ENCODE measurements around the gene KIF3B.

Gene KIF3B

DNA sequence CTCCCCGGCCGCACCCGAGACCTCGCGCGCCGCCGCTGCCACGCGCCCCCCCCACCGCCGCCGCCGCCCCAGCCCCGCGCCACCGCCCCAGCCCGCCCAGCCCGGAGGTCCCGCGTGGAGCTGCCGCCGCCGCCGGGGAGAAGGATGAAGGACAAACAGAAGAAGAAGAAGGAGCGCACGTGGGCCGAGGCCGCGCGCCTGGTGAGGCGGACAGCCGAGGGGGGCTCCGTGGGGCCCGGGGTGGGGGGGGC, 81.1 kb downstream of the KIF3B start:
- 0% methylated on average over 21 of the region's 35 CpGs for WGBS
- Histone ChIP-seq H3K27ac (ENCODE audit: low read depth, low read length) (peak overlapping the region; percentile 75; the same call in 1 of the 2 replicates), H3K9me3 (ENCODE audit: insufficient read depth, low read depth, low read length) (no peaks in the 10 kb centered on the region), H3K4me1 (ENCODE audit: insufficient read depth, low read length) (peaks cover 9% of the 10 kb centered on the region; the same call in 1 of the 2 replicates), H3K4me3 (ENCODE audit: low read length) (peak overlapping the region; percentile 71), H3K36me3 (ENCODE audit: insufficient read depth, low read length) (no peaks in the 10 kb centered on the region), H3K27me3 (ENCODE audit: insufficient read depth, low read length) (peaks cover 62% of the 10 kb centered on the region), H3K9ac (ENCODE audit: low read depth, low read length) (no peak overlapping the region)

DNA sequence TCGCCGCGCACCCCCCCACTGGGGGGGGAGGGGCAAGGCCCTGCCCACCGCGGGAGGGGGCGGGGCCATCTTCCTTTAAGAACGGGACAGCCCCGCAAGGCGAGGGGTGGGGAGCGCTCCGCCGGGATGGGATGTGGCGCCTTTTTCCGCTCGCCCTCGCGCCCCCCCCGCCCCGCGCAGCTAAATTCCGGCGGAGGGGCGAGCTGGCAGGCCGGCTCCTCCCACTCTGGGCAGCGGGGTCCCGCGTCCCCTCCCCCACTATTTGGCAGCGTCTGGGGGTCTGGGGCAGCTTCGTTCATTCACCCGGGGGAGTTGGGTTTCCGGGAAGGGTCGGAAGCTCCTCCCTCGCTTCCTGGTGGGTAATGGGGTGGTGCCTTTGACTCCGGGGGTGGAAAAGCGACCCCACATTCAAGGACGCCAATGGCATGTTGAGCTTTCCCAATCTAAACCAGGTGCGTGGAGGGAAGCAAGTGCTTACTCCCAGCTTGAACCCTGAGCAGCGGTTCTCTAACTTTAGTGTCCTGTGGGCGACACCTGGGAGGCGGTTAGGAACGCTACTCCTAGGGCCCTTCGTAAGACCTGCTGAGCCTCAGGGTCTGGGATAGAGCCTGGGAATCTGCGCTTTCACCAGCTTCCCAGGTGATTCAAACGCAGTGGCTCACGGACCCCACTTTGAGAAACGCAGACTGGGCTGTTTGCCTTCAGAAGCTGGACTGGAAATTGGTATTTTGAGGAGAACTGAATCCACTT, 81.6 kb downstream of the KIF3B start:
- Histone ChIP-seq H3K9ac (ENCODE audit: low read depth, low read length) (peak overlapping the region; percentile 27), H3K27ac (ENCODE audit: low read depth, low read length) (peak overlapping the region; percentile 75; the same call in 1 of the 2 replicates), H3K9me3 (ENCODE audit: insufficient read depth, low read depth, low read length) (no peaks in the 10 kb centered on the region), H3K27me3 (ENCODE audit: insufficient read depth, low read length) (peaks cover 67% of the 10 kb centered on the region), H3K4me1 (ENCODE audit: insufficient read depth, low read length) (peaks cover 9% of the 10 kb centered on the region; the same call in 1 of the 2 replicates), H3K4me3 (ENCODE audit: low read length) (peak overlapping the region; percentile 61), H3K36me3 (ENCODE audit: insufficient read depth, low read length) (no peaks in the 10 kb centered on the region)
- WGBS: under 1% methylated on average over 43 of the region's 46 CpGs

DNA sequence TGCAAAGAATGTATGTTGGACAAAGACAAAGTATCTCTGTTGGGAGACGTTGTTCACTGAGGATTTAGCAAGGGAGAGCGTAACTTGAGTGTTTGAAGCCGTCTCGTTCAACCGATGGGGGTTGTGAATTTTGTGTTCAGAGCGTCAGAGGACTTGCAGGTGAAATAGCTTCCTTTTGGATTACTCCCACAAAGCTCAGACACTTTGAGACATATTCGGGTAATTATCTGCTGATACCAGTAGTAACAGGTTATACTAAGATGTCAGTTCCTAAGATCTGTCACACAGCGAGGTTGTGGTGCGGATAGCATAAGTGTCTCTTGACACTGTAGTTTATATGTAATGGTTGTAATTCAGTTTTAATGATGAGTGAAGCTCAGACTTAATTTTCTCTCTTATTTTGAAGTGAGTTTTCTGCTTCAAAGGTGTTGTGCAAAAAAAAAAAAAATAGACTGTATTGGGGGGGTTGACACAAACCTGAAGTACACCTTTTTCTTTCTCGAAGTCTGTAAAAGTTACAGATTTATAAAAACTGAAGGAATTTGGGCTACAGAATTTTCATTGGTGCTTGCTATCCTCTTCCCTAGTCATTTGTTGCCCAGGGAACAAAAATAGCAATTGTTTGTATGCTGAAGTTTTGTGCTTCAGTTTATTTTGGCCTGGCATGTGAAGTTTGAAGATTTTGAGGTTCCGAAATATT, 82.3 kb downstream of the KIF3B start:
- no peak overlapping the region for H3K27ac ChIP-seq (ENCODE audit: low read depth, low read length)
- no peaks in the 10 kb centered on the region for H3K36me3 ChIP-seq (ENCODE audit: insufficient read depth, low read length)
- peak overlapping the region; percentile 27; the same call in 1 of the 2 replicates for H3K9ac ChIP-seq (ENCODE audit: low read depth, low read length)
- 51% methylated on average over 11 of the region's 11 CpGs for WGBS
- H3K4me3 ChIP-seq (ENCODE audit: low read length): peak overlapping the region; percentile 61
- H3K27me3 ChIP-seq (ENCODE audit: insufficient read depth, low read length): peaks cover 67% of the 10 kb centered on the region
- H3K9me3 ChIP-seq (ENCODE audit: insufficient read depth, low read depth, low read length): no peaks in the 10 kb centered on the region
- peaks cover 9% of the 10 kb centered on the region; the same call in 1 of the 2 replicates for H3K4me1 ChIP-seq (ENCODE audit: insufficient read depth, low read length)

DNA sequence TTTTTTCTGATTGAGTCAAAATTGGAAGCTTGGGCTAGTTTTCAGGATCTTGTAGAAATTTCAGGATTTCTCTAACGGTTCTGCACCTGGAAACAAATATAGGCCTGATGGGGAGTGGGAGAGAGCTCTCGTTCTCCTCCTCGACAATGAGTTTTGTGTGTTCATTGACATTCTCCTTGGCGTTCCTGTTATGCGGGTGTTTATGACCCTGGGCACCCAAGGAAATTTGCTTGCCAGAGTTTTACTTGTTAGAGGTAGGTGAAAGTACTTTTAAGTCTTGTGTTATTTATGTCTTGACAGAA, 82.8 kb downstream of the KIF3B start:
- no peak overlapping the region for H3K9ac ChIP-seq (ENCODE audit: low read depth, low read length)
- H3K4me3 ChIP-seq (ENCODE audit: low read length): no peak overlapping the region
- peaks cover 69% of the 10 kb centered on the region for H3K27me3 ChIP-seq (ENCODE audit: insufficient read depth, low read length)
- 89% methylated on average over 5 of the region's 5 CpGs for WGBS
- no peak overlapping the region for H3K27ac ChIP-seq (ENCODE audit: low read depth, low read length)
- peaks cover 9% of the 10 kb centered on the region; the same call in 1 of the 2 replicates for H3K4me1 ChIP-seq (ENCODE audit: insufficient read depth, low read length)
- no peaks in the 10 kb centered on the region for H3K9me3 ChIP-seq (ENCODE audit: insufficient read depth, low read depth, low read length)
- no peaks in the 10 kb centered on the region for H3K36me3 ChIP-seq (ENCODE audit: insufficient read depth, low read length)

DNA sequence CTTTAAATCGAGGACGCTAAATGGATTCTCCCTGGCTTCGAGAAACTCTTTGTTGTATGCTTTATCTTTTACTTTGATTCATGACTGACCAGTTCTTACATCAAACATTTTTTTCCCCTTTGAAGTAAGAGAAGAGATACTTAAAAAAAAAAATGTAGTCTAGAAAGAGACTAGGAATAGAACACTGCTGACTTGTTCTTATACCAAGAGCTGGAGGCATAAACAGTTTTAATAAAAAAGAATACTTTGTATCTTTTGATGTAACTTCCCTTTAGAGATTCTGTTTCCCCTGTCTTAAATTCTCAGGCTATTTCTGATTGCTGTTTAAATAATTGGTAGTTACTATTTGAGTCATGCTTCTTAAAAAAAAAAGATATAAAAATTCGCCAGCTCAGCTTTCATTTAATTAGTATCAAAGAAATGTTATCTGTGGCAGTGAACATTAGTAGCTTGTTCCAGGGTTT, 85.5 kb downstream of the KIF3B start:
- Histone ChIP-seq H3K27ac (ENCODE audit: low read depth, low read length) (no peak overlapping the region), H3K27me3 (ENCODE audit: insufficient read depth, low read length) (peaks cover 58% of the 10 kb centered on the region), H3K9ac (ENCODE audit: low read depth, low read length) (no peak overlapping the region), H3K4me1 (ENCODE audit: insufficient read depth, low read length) (peaks cover 6% of the 10 kb centered on the region; the same call in 1 of the 2 replicates), H3K4me3 (ENCODE audit: low read length) (no peak overlapping the region), H3K36me3 (ENCODE audit: insufficient read depth, low read length) (0 out of 2 replicates have a peak, but pooled peaks cover 2% of the 10 kb centered on the region), H3K9me3 (ENCODE audit: insufficient read depth, low read depth, low read length) (no peaks in the 10 kb centered on the region)
- WGBS: 82% methylated on average over 3 of the region's 4 CpGs

DNA sequence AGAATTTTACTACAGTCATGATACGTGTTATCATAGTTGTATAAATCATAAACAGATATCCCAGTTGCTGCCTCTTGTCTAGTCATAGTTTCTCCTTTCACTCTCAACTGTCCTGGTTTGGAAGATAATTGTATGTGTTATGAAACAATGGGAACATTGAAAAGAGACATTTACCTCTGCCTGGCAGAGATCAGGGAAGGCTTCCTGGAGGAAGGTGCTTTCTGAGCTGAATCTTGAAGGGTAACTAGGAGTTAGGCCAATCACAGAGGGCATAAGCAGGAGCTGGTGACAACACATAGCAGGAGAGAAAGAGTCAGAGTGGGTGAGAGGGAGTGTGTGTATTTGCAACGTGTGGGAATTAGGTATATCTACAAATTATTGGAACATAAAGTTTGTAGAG, 86.0 kb downstream of the KIF3B start:
- 79% methylated on average over 1 of the region's 2 CpGs for WGBS

DNA sequence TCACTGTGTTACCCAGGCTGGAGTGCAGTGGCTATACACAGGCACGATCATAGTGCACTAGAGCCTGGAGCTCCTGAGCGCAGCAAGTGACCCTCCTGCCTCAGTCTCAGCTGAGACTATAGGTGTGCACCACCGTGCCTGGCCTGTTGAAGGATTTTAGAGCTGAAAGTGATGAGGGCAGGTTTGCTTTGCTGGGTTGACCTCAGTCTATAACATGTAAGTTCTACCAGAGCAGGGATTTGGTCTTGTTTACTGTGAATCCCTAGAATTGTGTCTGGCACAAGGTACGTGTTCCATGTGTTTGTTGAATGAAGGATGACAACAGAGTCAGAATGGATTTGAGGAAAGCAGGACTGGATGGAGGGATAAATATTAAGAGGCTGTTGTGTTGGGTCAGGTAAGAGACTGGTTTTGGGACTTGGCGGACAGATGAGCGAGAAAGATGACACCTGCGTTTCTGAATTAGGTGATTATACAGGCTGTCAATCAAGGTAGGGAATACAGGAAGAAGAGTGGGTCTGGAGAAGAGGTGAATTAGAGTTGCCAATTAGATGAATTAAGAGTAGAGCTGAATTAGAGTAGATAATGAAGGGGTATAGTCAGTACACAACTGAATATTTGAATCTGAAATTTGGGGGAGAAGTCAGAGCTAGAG, 87.2 kb downstream of the KIF3B start:
- Histone ChIP-seq H3K36me3 (ENCODE audit: insufficient read depth, low read length) (peaks cover 5% of the 10 kb centered on the region; the same call in 1 of the 2 replicates), H3K27me3 (ENCODE audit: insufficient read depth, low read length) (peaks cover 53% of the 10 kb centered on the region), H3K9me3 (ENCODE audit: insufficient read depth, low read depth, low read length) (no peaks in the 10 kb centered on the region), H3K9ac (ENCODE audit: low read depth, low read length) (no peak overlapping the region), H3K27ac (ENCODE audit: low read depth, low read length) (no peak overlapping the region), H3K4me1 (ENCODE audit: insufficient read depth, low read length) (peaks cover 12% of the 10 kb centered on the region; the same call in 1 of the 2 replicates), H3K4me3 (ENCODE audit: low read length) (no peak overlapping the region)
- WGBS: 91% methylated on average over 7 of the region's 7 CpGs

More for the DNA sequence above, 86.0 kb downstream of the KIF3B start:
- peaks cover 9% of the 10 kb centered on the region; the same call in 1 of the 2 replicates for H3K4me1 ChIP-seq (ENCODE audit: insufficient read depth, low read length)
- no peak overlapping the region for H3K4me3 ChIP-seq (ENCODE audit: low read length)
- peaks cover 58% of the 10 kb centered on the region for H3K27me3 ChIP-seq (ENCODE audit: insufficient read depth, low read length)
- H3K36me3 ChIP-seq (ENCODE audit: insufficient read depth, low read length): 0 out of 2 replicates have a peak, but pooled peaks cover 2% of the 10 kb centered on the region
- H3K27ac ChIP-seq (ENCODE audit: low read depth, low read length): no peak overlapping the region
- H3K9ac ChIP-seq (ENCODE audit: low read depth, low read length): no peak overlapping the region
- no peaks in the 10 kb centered on the region for H3K9me3 ChIP-seq (ENCODE audit: insufficient read depth, low read depth, low read length)

DNA sequence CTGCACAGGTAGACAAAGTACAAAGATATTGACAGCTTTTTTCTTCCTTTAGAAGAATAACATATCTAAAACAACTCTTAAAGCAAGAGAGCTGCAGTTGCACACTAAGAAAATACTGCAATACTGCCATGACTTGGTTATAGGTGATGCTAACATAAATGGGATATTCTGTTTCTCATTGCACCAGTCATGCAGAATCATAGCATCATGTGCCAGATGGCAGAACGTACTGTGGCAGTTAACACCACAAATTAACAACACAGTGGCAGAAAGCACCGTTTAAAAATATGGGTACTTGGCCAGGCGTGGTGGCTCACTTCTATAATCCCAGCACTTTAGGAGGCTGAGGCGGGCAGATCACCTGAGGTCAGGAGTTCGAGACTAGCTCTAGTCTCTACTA, 88.1 kb downstream of the KIF3B start:
- H3K4me1 ChIP-seq (ENCODE audit: insufficient read depth, low read length): peaks cover 10% of the 10 kb centered on the region; the same call in 1 of the 2 replicates
- H3K4me3 ChIP-seq (ENCODE audit: low read length): no peak overlapping the region
- no peak overlapping the region for H3K27ac ChIP-seq (ENCODE audit: low read depth, low read length)
- peaks cover 14% of the 10 kb centered on the region for H3K36me3 ChIP-seq (ENCODE audit: insufficient read depth, low read length)
- 88% methylated on average over 4 of the region's 5 CpGs for WGBS
- peaks cover 45% of the 10 kb centered on the region for H3K27me3 ChIP-seq (ENCODE audit: insufficient read depth, low read length)
- H3K9me3 ChIP-seq (ENCODE audit: insufficient read depth, low read depth, low read length): no peaks in the 10 kb centered on the region
- no peak overlapping the region for H3K9ac ChIP-seq (ENCODE audit: low read depth, low read length)

DNA sequence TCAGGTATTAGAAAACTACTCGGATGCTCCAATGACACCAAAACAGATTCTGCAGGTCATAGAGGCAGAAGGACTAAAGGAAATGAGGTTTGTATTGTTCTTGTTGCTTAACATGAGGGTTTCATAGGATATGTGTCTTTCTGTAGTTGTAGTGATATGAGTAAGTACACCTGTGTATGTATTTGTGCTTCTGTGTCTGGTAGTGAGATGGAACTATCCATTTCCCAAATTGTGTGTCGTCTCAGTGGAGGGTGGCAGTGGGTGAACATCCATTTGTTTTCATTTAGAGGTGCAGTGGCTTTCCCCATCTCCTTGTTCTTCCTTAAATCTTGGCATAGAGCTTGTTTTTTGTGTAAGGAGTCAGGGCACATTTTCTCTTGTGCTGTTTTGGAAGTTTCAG, 88.9 kb downstream of the KIF3B start:
- H3K9me3 ChIP-seq (ENCODE audit: insufficient read depth, low read depth, low read length): no peaks in the 10 kb centered on the region
- H3K4me3 ChIP-seq (ENCODE audit: low read length): no peak overlapping the region
- no peak overlapping the region for H3K27ac ChIP-seq (ENCODE audit: low read depth, low read length)
- peaks cover 36% of the 10 kb centered on the region for H3K27me3 ChIP-seq (ENCODE audit: insufficient read depth, low read length)
- H3K4me1 ChIP-seq (ENCODE audit: insufficient read depth, low read length): peaks cover 10% of the 10 kb centered on the region; the same call in 1 of the 2 replicates
- 93% methylated on average over 2 of the region's 2 CpGs for WGBS
- peaks cover 15% of the 10 kb centered on the region for H3K36me3 ChIP-seq (ENCODE audit: insufficient read depth, low read length)
- H3K9ac ChIP-seq (ENCODE audit: low read depth, low read length): no peak overlapping the region

DNA sequence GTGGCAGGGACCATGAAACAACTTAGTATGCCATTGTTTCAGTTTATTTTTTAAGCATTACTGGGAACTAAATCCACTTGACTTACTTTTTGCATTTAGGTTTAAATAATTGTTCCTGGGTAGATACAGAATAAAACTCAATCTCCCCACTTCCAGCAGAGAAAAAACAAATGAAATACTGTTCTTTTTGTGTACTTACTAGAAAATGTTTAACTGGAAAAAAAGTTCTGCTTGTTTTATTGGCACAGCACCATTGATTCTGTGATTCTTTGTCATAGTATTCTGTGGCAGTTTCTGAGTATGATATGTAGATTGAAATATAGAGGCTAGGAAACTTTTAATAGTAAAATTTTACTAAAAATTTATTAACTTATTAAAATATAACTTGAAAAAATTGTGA, 90.9 kb downstream of the KIF3B start:
- Histone ChIP-seq H3K4me1 (ENCODE audit: insufficient read depth, low read length) (peaks cover 10% of the 10 kb centered on the region; the same call in 1 of the 2 replicates), H3K36me3 (ENCODE audit: insufficient read depth, low read length) (peaks cover 22% of the 10 kb centered on the region), H3K9me3 (ENCODE audit: insufficient read depth, low read depth, low read length) (no peaks in the 10 kb centered on the region), H3K27ac (ENCODE audit: low read depth, low read length) (no peak overlapping the region), H3K4me3 (ENCODE audit: low read length) (no peak overlapping the region), H3K9ac (ENCODE audit: low read depth, low read length) (no peak overlapping the region), H3K27me3 (ENCODE audit: insufficient read depth, low read length) (peaks cover 19% of the 10 kb centered on the region)

DNA sequence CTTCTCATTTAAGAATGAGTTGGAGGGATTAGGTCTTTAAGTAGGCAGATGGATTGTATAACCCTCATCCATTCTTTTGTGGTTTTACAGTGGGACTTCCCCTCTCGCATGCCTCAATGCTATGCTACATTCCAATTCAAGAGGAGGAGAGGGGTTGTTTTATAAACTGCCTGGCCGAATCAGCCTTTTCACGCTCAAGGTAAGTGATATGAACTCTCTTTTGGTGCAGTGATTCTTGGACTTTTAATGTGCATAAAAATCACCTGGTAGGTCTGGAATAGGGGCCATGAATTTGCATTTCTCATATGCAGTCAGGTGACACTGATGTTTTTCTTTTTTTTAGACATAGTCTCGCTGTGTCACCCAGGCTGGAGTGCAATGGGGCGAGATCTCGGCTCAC, 91.5 kb downstream of the KIF3B start:
- Histone ChIP-seq H3K36me3 (ENCODE audit: insufficient read depth, low read length) (peaks cover 22% of the 10 kb centered on the region), H3K4me1 (ENCODE audit: insufficient read depth, low read length) (peaks cover 10% of the 10 kb centered on the region; the same call in 1 of the 2 replicates)
- 87% methylated on average over 6 of the region's 6 CpGs for WGBS

More for the DNA sequence above, 91.5 kb downstream of the KIF3B start:
- Histone ChIP-seq H3K27me3 (ENCODE audit: insufficient read depth, low read length) (peaks cover 13% of the 10 kb centered on the region; the same call in 1 of the 2 replicates), H3K9me3 (ENCODE audit: insufficient read depth, low read depth, low read length) (no peaks in the 10 kb centered on the region), H3K9ac (ENCODE audit: low read depth, low read length) (no peak overlapping the region), H3K27ac (ENCODE audit: low read depth, low read length) (no peak overlapping the region), H3K4me3 (ENCODE audit: low read length) (no peak overlapping the region)

Measured in HUES64 (cell line).